SK-N-SH (cell line): ENCODE results near the gene C3orf20. TPM values are rescaled to one million over a fixed set of nuclear protein-coding genes. Genes with fewer than 3 reads are reported as not detected.

Source experiments
- CTCF ChIA-PET: fragments of 300-600, 350-600 bp; formaldehyde crosslinking; extraction: SDS; loops from one replicate; lab custom pipeline; 2021; lab: Yijun Ruan, JAX
- POLR2A ChIA-PET: fragments of 350-600 bp; sonication (Branson Sonifier 250); formaldehyde crosslinking; extraction: SDS; loops from one replicate; lab custom pipeline; 2020; ENCODE audit warnings: antibody characterized with exemption, inconsistent platforms; lab: Yijun Ruan, JAX
- DNase-seq: peaks from one replicate; pipeline ENCODE4 v3.0.0; 2012
- H2AFZ ChIP-seq: fragments of 200-600 bp; sonication (generic); 2 replicates; pipeline ENCODE4 v1.8.1; 2016; ENCODE audit warnings: antibody characterized with exemption, mild to moderate bottlenecking, low read depth
- H3F3A ChIP-seq: fragments of 200-600 bp; sonication (generic); replicated peaks from 2 replicates; pipeline ENCODE3; 2016; ENCODE audit warnings: antibody characterized with exemption, mild to moderate bottlenecking; ENCODE audit not compliant: insufficient read depth
- H3K27ac ChIP-seq, 2 experiments: fragments of 200-500 bp in 1 of 2; fragments of 200-600 bp in 1 of 2; sonication (Bioruptor generic) in 1 of 2; sonication (generic), shearing (Covaris generic) in 1 of 2; 2 replicates each; pipeline versions ENCODE4 v1.5.1 to v1.6.1; 2014 to 2016; ENCODE audit warnings: low read depth in 2 of 2, inconsistent platforms in 1 of 2, low read length in 1 of 2, mild to moderate bottlenecking in 1 of 2, mixed read lengths in 1 of 2
- H3K27me3 ChIP-seq: fragments of 200-600 bp; sonication (generic), shearing (Covaris generic); 2 replicates; pipeline ENCODE4 v1.6.1; 2016; ENCODE audit warnings: mixed run types; ENCODE audit not compliant: insufficient read depth
- H3K36me3 ChIP-seq, 2 experiments: fragments of 200-500 bp in 1 of 2; fragments of 200-600 bp in 1 of 2; sonication (Bioruptor generic) in 1 of 2; sonication (generic) in 1 of 2; replicated peaks in 1 of 2; 2 replicates each; pipeline versions ENCODE3 to v1.5.1; 2014 to 2016; ENCODE audit warnings: low read length in 1 of 2, mild to moderate bottlenecking in 1 of 2; ENCODE audit not compliant: insufficient read depth in 2 of 2, control insufficient read depth in 1 of 2
- H3K4me1 ChIP-seq, 2 experiments: fragments of 200-500 bp in 1 of 2; fragments of 200-600 bp in 1 of 2; sonication (Bioruptor generic) in 1 of 2; sonication (generic), shearing (Covaris generic) in 1 of 2; 2 replicates each; pipeline versions ENCODE4 v1.5.1 to v1.6.1; 2014 to 2016; ENCODE audit warnings: low read depth in 1 of 2, low read length in 1 of 2, mixed run types in 1 of 2; ENCODE audit not compliant: insufficient read depth in 2 of 2, control insufficient read depth in 1 of 2
- H3K4me2 ChIP-seq: fragments of 200-600 bp; sonication (generic), shearing (Covaris generic); 2 replicates; pipeline ENCODE4 v1.6.1; 2017; ENCODE audit warnings: mixed run types
- H3K4me3 ChIP-seq, 2 experiments: fragments of 200-500 bp in 1 of 2; fragments of 200-600 bp in 1 of 2; sonication (Bioruptor generic) in 1 of 2; sonication (generic), shearing (Covaris generic) in 1 of 2; 2 replicates each; pipeline versions ENCODE4 v1.5.1 to v1.8.1; 2014 to 2016; ENCODE audit warnings: low read depth in 2 of 2, inconsistent platforms in 1 of 2, low read length in 1 of 2, mild to moderate bottlenecking in 1 of 2, mixed read lengths in 1 of 2, moderate library complexity in 1 of 2
- H3K79me2 ChIP-seq: fragments of 200-600 bp; sonication (generic); 2 replicates; pipeline ENCODE4 v1.8.1; 2017; ENCODE audit warnings: mild to moderate bottlenecking; ENCODE audit not compliant: insufficient read depth
- H3K9ac ChIP-seq: fragments of 200-600 bp; sonication (generic); 2 replicates; pipeline ENCODE4 v1.6.1; 2017; ENCODE audit warnings: mixed run types
- H3K9me2 ChIP-seq: fragments of 200-600 bp; sonication (generic); 2 replicates; pipeline ENCODE4 v1.6.1; 2017; ENCODE audit warnings: mixed run types
- H3K9me3 ChIP-seq: fragments of 200-600 bp; sonication (generic); 2 replicates; pipeline ENCODE4 v1.6.1; 2017; ENCODE audit warnings: mixed run types, mild to moderate bottlenecking, moderate library complexity
- H4K20me1 ChIP-seq: fragments of 200-600 bp; sonication (generic); 2 replicates; pipeline ENCODE4 v1.6.1; 2017; ENCODE audit warnings: mild to moderate bottlenecking, mixed run types; ENCODE audit not compliant: insufficient read depth
- EZH2phosphoT487 ChIP-seq: fragments of 200-600 bp; sonication (generic); IDR thresholded peaks from 2 replicates; pipeline ENCODE4 v1.6.1; 2017; ENCODE audit warnings: low read depth, mixed run types, mild to moderate bottlenecking, antibody characterized with exemption, moderate library complexity, borderline replicate concordance
- FOSL2 ChIP-seq: IDR thresholded peaks from 2 replicates; pipeline ENCODE4 v1.4.0; 2012; ENCODE audit warnings: low read depth, mild to moderate bottlenecking, moderate library complexity, borderline replicate concordance
- FOXJ3 ChIP-seq: sonication (generic); formaldehyde crosslinking; IDR thresholded peaks from 2 replicates; pipeline ENCODE4 v1.5.1; 2020; ENCODE audit warnings: mild to moderate bottlenecking, missing genetic modification reagents
- MAX ChIP-seq: IDR thresholded peaks from 2 replicates; pipeline ENCODE4 v1.4.0; 2012; ENCODE audit warnings: low read depth
- MXI1 ChIP-seq: IDR thresholded peaks from 2 replicates; pipeline ENCODE4 v1.6.1; 2012; ENCODE audit warnings: mild to moderate bottlenecking, low read depth, low read length, improper control_type of control experiment
- NFIC ChIP-seq: IDR thresholded peaks from 2 replicates; pipeline ENCODE4 v1.4.0; 2012; ENCODE audit warnings: borderline replicate concordance
- NRF1 ChIP-seq: IDR thresholded peaks from 2 replicates; pipeline ENCODE4 v1.6.1; 2012; ENCODE audit warnings: low read depth, mild to moderate bottlenecking, low read length
- PBX3 ChIP-seq: IDR thresholded peaks from 2 replicates; pipeline ENCODE4; 2012
- POLR2AphosphoS5 ChIP-seq: IDR thresholded peaks from 2 replicates; pipeline ENCODE4 v1.6.1; 2012; ENCODE audit warnings: low read depth, low read length
- RFX5 ChIP-seq: IDR thresholded peaks from 2 replicates; pipeline ENCODE4 v1.6.1; 2012; ENCODE audit warnings: mild to moderate bottlenecking, improper control_type of control experiment, low read length
- RXRA ChIP-seq: IDR thresholded peaks from 2 replicates; pipeline ENCODE4 v1.4.0; 2012; ENCODE audit warnings: low read depth, mild to moderate bottlenecking, borderline replicate concordance
- USF1 ChIP-seq: IDR thresholded peaks from 2 replicates; pipeline ENCODE4 v1.4.0; 2012; ENCODE audit warnings: low read depth, borderline replicate concordance
- USF2 ChIP-seq: fragments of 150-350 bp; IDR thresholded peaks from 2 replicates; pipeline ENCODE4 v1.6.1; 2017; ENCODE audit warnings: antibody characterized with exemption, low read length, low read depth, borderline replicate concordance
- WGBS: methylation state at CpG from one replicate; pipeline ENCODE4 v1.1.6; 2017; ENCODE audit warnings: low lambda C conversion rate; 5-methylcytosine and 5-hydroxymethylcytosine counted together
- polyA plus RNA-seq, 3 experiments: library from polyadenylated mRNA; depleted of rRNA; stranded (reverse); fragments of >200 nt; gene quantifications; 2 replicates each; pipeline ENCODE4 v1.2.3, GENCODE V29; 2012

Gene C3orf20
- polyA plus RNA-seq, 1 of the 3 experiments (the other 2 are of a cell fraction): not detected

GRCh38 chr3:14802381-14802731 is 127.4 kb downstream of the C3orf20 start:
- H3K4me2 ChIP-seq: no peak overlapping the region
- H3K79me2 ChIP-seq: no peaks in the 10 kb centered on the region
- no peaks in the 10 kb centered on the region for H3K9me3 ChIP-seq
- no peaks in the 10 kb centered on the region for H4K20me1 ChIP-seq
- peaks cover 0 to 3% of the 10 kb centered on the region in 2 experiments; a peak in 1 of 4 replicates for H3K4me1 ChIP-seq
- TF ChIP-seq USF2 (no peak), POLR2AphosphoS5 (no peak)
- no peak overlapping the region for H3K9ac ChIP-seq
- 45% methylated on average over 5 of the region's 7 CpGs for WGBS
- no peak overlapping the region for H3K27ac ChIP-seq
- no peak overlapping the region for H3K4me3 ChIP-seq
- POLR2A ChIA-PET: no interaction called here
- H3K36me3 ChIP-seq: no peaks in the 10 kb centered on the region
- DNase-seq: no peak
- H3K9me2 ChIP-seq: no peaks in the 10 kb centered on the region
- H3F3A ChIP-seq: no peaks in the 10 kb centered on the region
- no peak overlapping the region for H2AFZ ChIP-seq
- CTCF ChIA-PET: interaction anchor here (1.1 to 1.3 kb wide), 2 partner anchors 11 to 119 kb away, joined by 3 to 4 read pairs; no protein-coding TSS in a partner anchor
- no peaks in the 10 kb centered on the region for H3K27me3 ChIP-seq

GRCh38 chr3:14803101-14803980 is 128.4 kb downstream of the C3orf20 start:
- no peaks in the 10 kb centered on the region for H3F3A ChIP-seq
- H3K4me1 ChIP-seq: peaks cover 0 to 3% of the 10 kb centered on the region in 2 experiments; a peak in 1 of 4 replicates
- ChIA-PET CTCF (interaction anchor here (0.9 to 1.3 kb wide), 2 partner anchors 12 to 15 kb away, joined by 3 to 4 read pairs; no protein-coding TSS in a partner anchor), POLR2A (no interaction called here)
- H2AFZ ChIP-seq: no peak overlapping the region
- TF ChIP-seq FOXJ3 (no peak), NRF1 (no peak)
- H3K79me2 ChIP-seq: no peaks in the 10 kb centered on the region
- no peaks in the 10 kb centered on the region for H3K9me3 ChIP-seq
- no peak overlapping the region for H3K9ac ChIP-seq
- H3K36me3 ChIP-seq: no peaks in the 10 kb centered on the region
- H3K9me2 ChIP-seq: no peaks in the 10 kb centered on the region
- H4K20me1 ChIP-seq: no peaks in the 10 kb centered on the region
- whole genome bisulfite sequencing: 64% methylated on average over 13 of the region's 13 CpGs
- H3K4me2 ChIP-seq: no peak overlapping the region
- H3K27me3 ChIP-seq: no peaks in the 10 kb centered on the region
- peak; percentile 53 for DNase-seq
- H3K27ac ChIP-seq: no peak overlapping the region
- no peak overlapping the region for H3K4me3 ChIP-seq

DNA sequence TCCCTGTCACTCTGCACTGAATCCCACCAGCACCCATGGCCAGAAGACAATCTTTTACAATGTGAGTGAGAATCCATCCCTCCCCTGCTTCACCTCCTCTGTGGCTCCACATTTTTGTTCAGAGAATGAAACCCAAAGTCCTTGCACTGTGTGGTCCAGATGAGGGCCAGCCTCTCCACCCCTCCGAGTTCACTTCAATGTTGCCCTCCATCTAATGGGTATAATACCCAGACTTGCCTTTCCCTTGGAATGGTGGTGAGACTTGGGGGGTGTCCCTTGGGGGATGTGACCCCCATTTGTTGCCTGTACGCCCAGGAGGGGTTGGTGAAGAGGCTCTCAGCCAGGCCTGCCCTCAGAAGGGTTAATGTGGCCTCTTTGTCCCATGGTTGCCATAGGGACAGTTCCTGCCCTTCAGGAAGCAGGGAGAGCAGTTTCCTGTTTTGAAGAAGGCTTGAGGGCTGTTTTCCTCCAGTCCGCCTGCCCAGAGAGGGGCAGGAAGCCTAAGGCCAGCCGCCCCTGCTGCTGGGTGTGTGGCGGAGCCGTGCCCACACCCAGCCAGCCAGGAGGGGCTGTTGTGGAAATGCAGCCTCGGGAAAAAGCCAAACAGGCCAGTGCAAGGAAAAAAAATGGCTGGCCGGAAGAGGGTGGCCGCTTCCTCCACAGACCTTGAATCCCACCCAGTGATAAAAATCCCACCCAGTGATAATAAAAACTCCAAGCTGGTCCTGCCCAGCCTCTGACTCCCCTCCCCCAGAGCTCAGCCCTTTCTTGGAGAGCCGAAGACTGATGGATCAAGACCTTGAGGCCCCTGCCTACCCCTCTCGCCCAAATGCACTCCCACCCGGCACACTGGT is 129.3 kb downstream of the C3orf20 start:
- peaks cover 0 to 3% of the 10 kb centered on the region in 2 experiments; a peak in 1 of 4 replicates for H3K4me1 ChIP-seq
- H3K9me3 ChIP-seq: no peaks in the 10 kb centered on the region
- H3K9ac ChIP-seq: no peak overlapping the region
- H3K4me3 ChIP-seq: no peak overlapping the region
- POLR2A ChIA-PET: no interaction called here
- H3K4me2 ChIP-seq: no peak overlapping the region
- no peak overlapping the region for H3K27ac ChIP-seq
- CTCF ChIA-PET: interaction anchor here (0.9 to 1.7 kb wide), 5 partner anchors 12 to 109 kb away, joined by 3 to 12 read pairs (median 3); no protein-coding TSS in a partner anchor
- no peak overlapping the region for H2AFZ ChIP-seq
- no peaks in the 10 kb centered on the region for H3K27me3 ChIP-seq
- H3K79me2 ChIP-seq: no peaks in the 10 kb centered on the region
- no peaks in the 10 kb centered on the region for H3F3A ChIP-seq
- H3K36me3 ChIP-seq: no peaks in the 10 kb centered on the region
- H3K9me2 ChIP-seq: no peaks in the 10 kb centered on the region
- peak; percentile 48 for DNase-seq
- H4K20me1 ChIP-seq: no peaks in the 10 kb centered on the region
- whole genome bisulfite sequencing: 60% methylated on average over 10 of the region's 12 CpGs
- TF ChIP-seq FOSL2 (no peak), RFX5 (no peak), USF1 (no peak), PBX3 (no peak), NRF1 (no peak), NFIC (no peak), EZH2phosphoT487 (no peak), MXI1 (no peak), RXRA (no peak), POLR2AphosphoS5 (no peak), USF2 (no peak), MAX (no peak)
